Neural progenitor cell (in vitro differentiated cells): ENCODE results near the gene TPSD1. TPM values are rescaled to one million over a fixed set of nuclear protein-coding genes. Genes with fewer than 3 reads are reported as not detected.
A peak's percentile ranks its signal among the peaks of the same experiment; 100 is the strongest.

Source experiments
- DNase-seq: peaks from one replicate; pipeline ENCODE4 v3.0.0-alpha.2; 2016; ENCODE audit warnings: low spot score
- H2AFZ ChIP-seq: fragments of 200-600 bp; sonication (generic); replicated peaks from 2 replicates; pipeline ENCODE4 v1.6.1; 2016; ENCODE audit warnings: antibody characterized with exemption
- H3F3A ChIP-seq: fragments of 200-600 bp; sonication (generic); 2 replicates; pipeline ENCODE4 v1.6.1; 2016; ENCODE audit warnings: antibody characterized with exemption, low read depth
- H3K27ac ChIP-seq: fragments of 200-600 bp; sonication (generic); 2 replicates; pipeline ENCODE4 v1.5.1; 2016; ENCODE audit warnings: mild to moderate bottlenecking
- H3K27me3 ChIP-seq: fragments of 200-600 bp; sonication (generic); 2 replicates; pipeline ENCODE4 v1.6.1; 2016; ENCODE audit warnings: mild to moderate bottlenecking, moderate library complexity
- H3K36me3 ChIP-seq: fragments of 200-600 bp; sonication (generic); 2 replicates; pipeline ENCODE4 v1.5.1; 2016
- H3K4me1 ChIP-seq: fragments of 200-600 bp; sonication (generic); 2 replicates; pipeline ENCODE4 v1.6.1; 2016; ENCODE audit warnings: mixed run types
- H3K4me2 ChIP-seq: fragments of 200-600 bp; sonication (generic); 2 replicates; pipeline ENCODE4 v1.6.1; 2016
- H3K4me3 ChIP-seq: fragments of 200-600 bp; sonication (generic); 2 replicates; pipeline ENCODE4 v1.5.1; 2016
- H3K79me2 ChIP-seq: fragments of 200-600 bp; sonication (generic); 2 replicates; pipeline ENCODE4 v1.6.1; 2016; ENCODE audit warnings: low read depth
- H3K9ac ChIP-seq: fragments of 200-600 bp; sonication (generic); 2 replicates; pipeline ENCODE4 v1.6.1; 2016
- H3K9me3 ChIP-seq: fragments of 200-600 bp; sonication (generic); 2 replicates; pipeline ENCODE4 v1.5.1; 2016; ENCODE audit warnings: low read depth
- H4K20me1 ChIP-seq: fragments of 200-600 bp; sonication (generic); 2 replicates; pipeline ENCODE4 v1.6.1; 2016; ENCODE audit warnings: low read depth
- H3K27ac Mint-ChIP-seq: 3 replicates; pipeline ENCODE4 v1.8.0; 2021; ENCODE audit warnings: mixed read lengths
- H3K27me3 Mint-ChIP-seq: 2 replicates; pipeline ENCODE4 v1.8.0; 2022; ENCODE audit warnings: low read depth, mild to moderate bottlenecking, inconsistent platforms, moderate library complexity, mixed read lengths; ENCODE audit not compliant: insufficient read depth
- H3K36me3 Mint-ChIP-seq: 3 replicates; pipeline ENCODE4 v1.8.0; 2021; ENCODE audit warnings: mixed read lengths
- H3K4me1 Mint-ChIP-seq: 3 replicates; pipeline ENCODE4 v1.8.0; 2021; ENCODE audit warnings: mixed read lengths
- H3K4me3 Mint-ChIP-seq: 3 replicates; pipeline ENCODE4 v1.8.0; 2021; ENCODE audit warnings: mild to moderate bottlenecking, moderate library complexity, mixed read lengths
- H3K9me3 Mint-ChIP-seq: 3 replicates; pipeline ENCODE4 v1.8.0; 2020; ENCODE audit warnings: mixed read lengths
- EZH2 ChIP-seq: fragments of 200-600 bp; sonication (generic); IDR thresholded peaks from 2 replicates; pipeline ENCODE4 v1.6.1; 2017; ENCODE audit warnings: antibody characterized with exemption, mild to moderate bottlenecking, moderate library complexity
- EZH2phosphoT487 ChIP-seq: fragments of 200-600 bp; sonication (generic); IDR thresholded peaks from 2 replicates; pipeline ENCODE4 v1.6.1; 2017; ENCODE audit warnings: antibody characterized with exemption
- total RNA-seq: library from RNA; depleted of rRNA; stranded (reverse); fragments of >200 nt; gene quantifications from 2 replicates; pipeline ENCODE4 v1.2.3, GENCODE V29; 2015; ENCODE audit warnings: low replicate concordance
- TF ChIP-seq, protein P1 (sequence below): fragments of 200-600 bp; sonication (generic); IDR thresholded peaks from 2 replicates; pipeline ENCODE4 v1.5.1; 2017; ENCODE audit warnings: antibody characterized with exemption, mild to moderate bottlenecking

Gene TPSD1
- total RNA-seq, 1 donor from 2014 or later, result not detected

DNA sequence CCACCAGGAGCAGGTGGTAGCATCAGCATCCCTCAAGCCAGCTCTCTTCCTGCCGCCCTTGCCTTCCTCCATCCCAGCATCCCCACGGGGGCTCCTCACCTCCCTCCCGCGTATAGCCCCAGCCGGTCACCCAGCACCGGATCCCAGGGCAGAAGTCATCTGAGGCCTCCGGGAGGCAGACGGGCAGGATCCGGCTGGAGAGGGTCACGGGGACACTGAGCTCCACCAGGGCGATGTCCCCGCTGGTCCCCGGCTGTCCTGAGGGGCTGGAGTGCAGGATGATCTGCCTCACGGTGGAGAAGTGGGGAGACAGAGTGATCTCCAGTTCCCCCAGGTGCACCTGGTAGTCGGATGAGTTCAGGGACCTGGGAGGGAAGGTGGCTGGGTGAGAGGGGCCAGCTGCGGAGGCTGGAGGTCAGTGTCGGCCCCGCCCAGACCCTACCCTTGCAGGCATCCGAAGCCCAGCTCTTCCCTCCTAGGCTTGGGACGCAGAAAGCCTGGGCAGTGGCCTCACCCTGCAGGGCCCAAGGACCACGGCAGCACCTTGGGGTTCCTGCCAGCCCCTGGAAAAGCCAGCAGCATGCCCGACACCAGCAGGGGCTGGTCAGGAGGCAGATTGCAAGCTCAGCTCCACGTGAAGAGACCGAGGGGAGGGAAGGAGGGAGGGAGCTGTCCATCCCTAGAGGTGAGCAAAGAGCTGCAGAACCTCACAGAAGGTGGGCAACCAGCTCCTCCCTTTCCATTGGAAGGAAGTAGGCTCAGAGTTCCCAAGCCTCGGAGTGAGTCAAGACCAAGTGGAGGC, 33.1 kb upstream of the TPSD1 start:
- Histone ChIP-seq H3K27ac (no peak overlapping the region), H3K79me2 (no peaks in the 10 kb centered on the region), H3K27me3 (no peaks in the 10 kb centered on the region), H3K9ac (no peak overlapping the region), H3F3A (no peaks in the 10 kb centered on the region), H2AFZ (no peak overlapping the region), H3K4me3 (no peak overlapping the region), H4K20me1 (no peaks in the 10 kb centered on the region), H3K4me1 (no peaks in the 10 kb centered on the region), H3K36me3 (no peaks in the 10 kb centered on the region), H3K4me2 (no peak overlapping the region), H3K9me3 (no peaks in the 10 kb centered on the region)
- TF ChIP-seq, protein P1, sequence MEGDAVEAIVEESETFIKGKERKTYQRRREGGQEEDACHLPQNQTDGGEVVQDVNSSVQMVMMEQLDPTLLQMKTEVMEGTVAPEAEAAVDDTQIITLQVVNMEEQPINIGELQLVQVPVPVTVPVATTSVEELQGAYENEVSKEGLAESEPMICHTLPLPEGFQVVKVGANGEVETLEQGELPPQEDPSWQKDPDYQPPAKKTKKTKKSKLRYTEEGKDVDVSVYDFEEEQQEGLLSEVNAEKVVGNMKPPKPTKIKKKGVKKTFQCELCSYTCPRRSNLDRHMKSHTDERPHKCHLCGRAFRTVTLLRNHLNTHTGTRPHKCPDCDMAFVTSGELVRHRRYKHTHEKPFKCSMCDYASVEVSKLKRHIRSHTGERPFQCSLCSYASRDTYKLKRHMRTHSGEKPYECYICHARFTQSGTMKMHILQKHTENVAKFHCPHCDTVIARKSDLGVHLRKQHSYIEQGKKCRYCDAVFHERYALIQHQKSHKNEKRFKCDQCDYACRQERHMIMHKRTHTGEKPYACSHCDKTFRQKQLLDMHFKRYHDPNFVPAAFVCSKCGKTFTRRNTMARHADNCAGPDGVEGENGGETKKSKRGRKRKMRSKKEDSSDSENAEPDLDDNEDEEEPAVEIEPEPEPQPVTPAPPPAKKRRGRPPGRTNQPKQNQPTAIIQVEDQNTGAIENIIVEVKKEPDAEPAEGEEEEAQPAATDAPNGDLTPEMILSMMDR, result no peak
- no peak for TF ChIP-seq EZH2phosphoT487
- no peak for TF ChIP-seq EZH2
- Mint-ChIP-seq H3K27ac (no peak overlapping the region), H3K9me3 (no peaks in the 10 kb centered on the region), H3K4me1 (no peaks in the 10 kb centered on the region), H3K27me3 (peaks cover 2% of the 10 kb centered on the region), H3K4me3 (no peak overlapping the region), H3K36me3 (no peaks in the 10 kb centered on the region)
- DNase-seq, result no peak

DNA sequence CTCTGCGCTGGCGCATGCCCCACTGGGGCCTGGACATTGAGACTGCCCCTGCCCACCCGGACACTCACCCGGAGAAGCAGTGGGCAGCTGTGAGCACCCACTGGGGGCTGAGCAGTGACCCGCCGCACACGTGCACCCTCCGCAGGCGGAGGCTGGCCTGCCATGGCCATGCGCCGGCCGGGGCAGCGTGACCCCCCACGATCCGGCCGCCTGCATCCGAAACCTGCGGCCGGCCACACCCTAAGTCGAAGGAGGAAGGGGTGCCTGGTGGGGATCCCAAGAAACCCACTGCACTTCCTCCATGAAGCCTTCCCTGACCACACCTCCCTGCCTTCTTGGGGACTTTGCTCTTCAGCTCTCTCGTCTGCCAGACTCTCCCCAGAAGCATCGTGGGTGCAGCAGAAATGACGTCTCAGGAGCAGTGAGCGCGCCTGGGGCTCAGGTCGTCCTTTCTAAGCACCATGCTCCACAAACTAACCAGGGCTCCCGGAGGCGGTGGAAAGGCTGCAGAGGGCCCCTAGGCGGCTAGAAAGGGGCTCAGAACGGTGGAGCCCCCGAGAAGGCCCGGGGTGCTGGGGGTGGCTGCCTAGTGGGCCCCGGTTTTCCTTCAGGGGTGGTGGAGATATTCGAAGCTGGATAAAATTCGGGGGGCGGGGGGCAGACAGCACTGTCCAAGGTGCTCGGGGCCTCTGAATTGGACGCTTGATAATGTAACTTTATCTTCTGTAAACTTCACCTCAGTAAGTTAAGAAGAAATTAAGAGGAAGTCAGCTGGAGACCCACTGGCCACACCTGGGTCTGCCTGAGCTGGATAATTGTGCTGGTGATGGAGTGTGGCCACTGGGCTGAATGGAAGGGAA, 32.3 kb upstream of the TPSD1 start:
- peaks cover 2% of the 10 kb centered on the region for H3K27me3 Mint-ChIP-seq
- DNase-seq, result no peak
- no peak overlapping the region for H3K4me2 ChIP-seq
- no peaks in the 10 kb centered on the region for H3K9me3 ChIP-seq
- no peaks in the 10 kb centered on the region for H3K36me3 Mint-ChIP-seq
- no peak overlapping the region for H3K9ac ChIP-seq
- H3K27me3 ChIP-seq, result no peaks in the 10 kb centered on the region
- H2AFZ ChIP-seq, result no peak overlapping the region
- H3K27ac ChIP-seq, result no peak overlapping the region
- H3K36me3 ChIP-seq, result no peaks in the 10 kb centered on the region
- TF ChIP-seq EZH2, result no peak
- TF ChIP-seq, protein P1, result no peak
- no peak for TF ChIP-seq EZH2phosphoT487
- no peaks in the 10 kb centered on the region for H3K4me1 Mint-ChIP-seq
- H3K9me3 Mint-ChIP-seq, result no peaks in the 10 kb centered on the region
- H3K4me3 Mint-ChIP-seq, result no peak overlapping the region
- no peaks in the 10 kb centered on the region for H3F3A ChIP-seq
- H3K4me3 ChIP-seq, result no peak overlapping the region
- H4K20me1 ChIP-seq, result no peaks in the 10 kb centered on the region
- H3K79me2 ChIP-seq, result no peaks in the 10 kb centered on the region
- H3K4me1 ChIP-seq, result no peaks in the 10 kb centered on the region
- H3K27ac Mint-ChIP-seq, result peak overlapping the region; percentile 89

DNA sequence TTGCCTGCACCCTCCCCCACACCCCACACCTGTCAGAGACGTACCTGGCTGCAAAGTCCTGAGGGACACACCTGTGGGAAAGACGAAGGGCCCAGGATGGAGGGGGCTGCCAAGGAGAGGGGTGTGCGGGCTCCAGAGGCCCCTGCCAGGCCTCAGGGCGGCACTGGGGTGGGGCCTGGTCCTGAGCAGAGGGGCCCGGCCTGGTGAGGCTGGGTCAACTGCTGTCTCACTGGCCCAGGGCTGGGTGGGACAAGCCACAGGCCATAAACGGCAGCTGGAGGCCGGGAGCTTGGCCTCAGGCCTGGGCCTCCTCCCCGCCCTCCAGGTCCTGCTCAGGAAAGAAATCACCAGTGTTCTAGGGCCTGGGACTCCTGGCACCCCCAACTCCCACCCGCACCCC, 31.3 kb upstream of the TPSD1 start:
- H3K4me1 Mint-ChIP-seq, result no peaks in the 10 kb centered on the region
- H3K36me3 ChIP-seq, result no peaks in the 10 kb centered on the region

More for the DNA sequence above, 31.3 kb upstream of the TPSD1 start:
- DNase-seq, result no peak
- no peaks in the 10 kb centered on the region for H4K20me1 ChIP-seq
- Mint-ChIP-seq H3K9me3 (no peaks in the 10 kb centered on the region), H3K27me3 (peaks cover 2% of the 10 kb centered on the region), H3K4me3 (no peak overlapping the region), H3K27ac (no peak overlapping the region), H3K36me3 (no peaks in the 10 kb centered on the region)
- no peak overlapping the region for H3K4me2 ChIP-seq
- no peak overlapping the region for H3K4me3 ChIP-seq
- H3K9me3 ChIP-seq, result no peaks in the 10 kb centered on the region
- H3K79me2 ChIP-seq, result no peaks in the 10 kb centered on the region
- no peak overlapping the region for H3K27ac ChIP-seq
- no peak overlapping the region for H3K9ac ChIP-seq
- no peaks in the 10 kb centered on the region for H3K27me3 ChIP-seq
- no peak overlapping the region for H2AFZ ChIP-seq
- no peaks in the 10 kb centered on the region for H3F3A ChIP-seq
- no peaks in the 10 kb centered on the region for H3K4me1 ChIP-seq
- TF ChIP-seq EZH2 (no peak), EZH2phosphoT487 (no peak)
- TF ChIP-seq, protein P1, result no peak
